GM13977 (cell line): ENCODE data around the gene CLEC16A.

Experiments
- DNase-seq: peaks from one replicate; pipeline ENCODE4 v3.0.0; 2012; ENCODE audit warnings: low spot score
- CTCF ChIP-seq: IDR thresholded peaks from 2 replicates; pipeline ENCODE4 v1.5.1; 2012; ENCODE audit warnings: mild to moderate bottlenecking, control low read depth; ENCODE audit not compliant: insufficient read depth; ENCODE audit errors: extremely low read depth, missing control alignments
- in situ Hi-C: fragments of 300-500 bp; cut with MboI; formaldehyde crosslinking; loops from one replicate; pipeline ENCODE4 v1.12.0; 2022; ENCODE audit warnings: low sequenced_read_pairs, low pct_unique_long_range_greater_than_20kb, mixed read lengths, inconsistent platforms; ENCODE audit not compliant: unreplicated experiment

Gene CLEC16A

GRCh38 chr16:11003141-11003540, 58.8 kb downstream of the CLEC16A start:
- in situ Hi-C loops: no loop called here
- DNase-seq: no peak
- TF ChIP-seq CTCF: no peak

GRCh38 chr16:11004351-11004750, 60.0 kb downstream of the CLEC16A start:
- TF ChIP-seq CTCF: no peak
- in situ Hi-C loops: no loop called here
- DNase-seq: no peak

- DNase-seq: no peak
These were observed 60.7 kb downstream of the CLEC16A start for GRCh38 chr16:11004973-11005610.

GRCh38 chr16:11005611-11005975, 61.2 kb downstream of the CLEC16A start:
- in situ Hi-C loops: no loop called here
- no peak for DNase-seq
- TF ChIP-seq CTCF: no peak

More at GRCh38 chr16:11004973-11005610, 60.7 kb downstream of the CLEC16A start:
- in situ Hi-C loops: no loop called here
- TF ChIP-seq CTCF: no peak

- no peak for DNase-seq
- in situ Hi-C loops: no loop called here
- no peak for TF ChIP-seq CTCF
These were observed 62.3 kb downstream of the CLEC16A start for GRCh38 chr16:11006656-11007055.

GRCh38 chr16:11007714-11008280, 63.4 kb downstream of the CLEC16A start:
- in situ Hi-C loops: no loop called here
- DNase-seq: no peak
- no peak for TF ChIP-seq CTCF
